WTC11 (cell line): ENCODE results near the gene HTR5A.

Experiments
- AFF4 ChIP-seq: sonication (generic); formaldehyde crosslinking; IDR thresholded peaks from 2 replicates; pipeline ENCODE4 v1.8.1; 2023; ENCODE audit warnings: mild to moderate bottlenecking, missing genetic modification reagents, borderline replicate concordance
- CDX4 ChIP-seq: fragments of 250-450 bp; sonication (Bioruptor Pico); IDR thresholded peaks from 2 replicates; pipeline ENCODE4 v1.9.0; 2021; ENCODE audit warnings: moderate library complexity, mild to moderate bottlenecking, inconsistent platforms, borderline replicate concordance
- CTCF ChIP-seq: fragments of 200-600 bp; IDR thresholded peaks from 2 replicates; pipeline ENCODE4 v1.8.0; 2022; ENCODE audit warnings: antibody characterized with exemption
- E2F4 ChIP-seq: sonication (generic); formaldehyde crosslinking; IDR thresholded peaks from 2 replicates; pipeline ENCODE4 v1.8.1; 2022; ENCODE audit warnings: low read depth, mild to moderate bottlenecking, moderate library complexity, missing genetic modification reagents, borderline replicate concordance
- ESRRA ChIP-seq: sonication (generic); formaldehyde crosslinking; IDR thresholded peaks from 2 replicates; pipeline ENCODE4 v1.8.1; 2022; ENCODE audit warnings: mild to moderate bottlenecking, missing genetic modification reagents, borderline replicate concordance
- GABPB1 ChIP-seq: sonication (generic); formaldehyde crosslinking; IDR thresholded peaks from 2 replicates; pipeline ENCODE4 v1.8.1; 2023; ENCODE audit warnings: mild to moderate bottlenecking, missing genetic modification reagents
- IRF1 ChIP-seq: sonication (generic); formaldehyde crosslinking; IDR thresholded peaks from 2 replicates; pipeline ENCODE4 v1.8.0; 2023; ENCODE audit warnings: missing genetic modification reagents
- PRDM15 ChIP-seq: sonication (generic); formaldehyde crosslinking; IDR thresholded peaks from 2 replicates; pipeline ENCODE4 v1.8.0; 2022; ENCODE audit warnings: missing genetic modification reagents
- SP1 ChIP-seq: sonication (generic); formaldehyde crosslinking; conservative IDR thresholded peaks from 2 replicates; pipeline ENCODE4 v1.8.1; 2022; ENCODE audit warnings: missing genetic modification reagents
- TEAD4 ChIP-seq: sonication (generic); formaldehyde crosslinking; IDR thresholded peaks from 2 replicates; pipeline ENCODE4 v1.8.0; 2022; ENCODE audit warnings: mild to moderate bottlenecking, missing genetic modification reagents
- ZNF416 ChIP-seq: fragments of 250-450 bp; sonication (Bioruptor Pico); IDR thresholded peaks from 2 replicates; pipeline ENCODE4 v1.9.0; 2021; ENCODE audit warnings: mild to moderate bottlenecking, inconsistent platforms
- ZNF423 ChIP-seq: fragments of 250-450 bp; sonication (Bioruptor Pico); IDR thresholded peaks from 2 replicates; pipeline ENCODE4 v2.1.2; 2022; ENCODE audit warnings: mild to moderate bottlenecking, moderate library complexity

- no peak for TF ChIP-seq CTCF
- TF ChIP-seq AFF4 (CRISPR knock-in tag), result no peak
- no peak for TF ChIP-seq SP1 (CRISPR knock-in tag)
- TF ChIP-seq ZNF423 (CRISPR knock-in tag), result no peak
- no peak for TF ChIP-seq IRF1 (CRISPR knock-in tag)
- no peak for TF ChIP-seq E2F4 (CRISPR knock-in tag)
- no peak for TF ChIP-seq GABPB1 (CRISPR knock-in tag)
- TF ChIP-seq ESRRA (CRISPR knock-in tag), result no peak
- no peak for TF ChIP-seq PRDM15
- TF ChIP-seq CDX4, result no peak
- no peak for TF ChIP-seq ZNF416
- no peak for TF ChIP-seq TEAD4 (CRISPR knock-in tag)
These were observed 45.2 kb downstream of the HTR5A start for GRCh38 chr7:155115288-155115687.
